Gastroesophageal sphincter (tissue), 3 donors: ENCODE data around the gene HPSE2.

Experiments
- CTCF ChIP-seq, 4 experiments: fragments of 200-600 bp in 2 of 4; fragments of 450-650 bp in 2 of 4; sonication (generic) in 1 of 4; IDR thresholded peaks; one replicate each; pipeline ENCODE4 v1.5.1; 2017 to 2019; ENCODE audit warnings: antibody characterized with exemption in 4 of 4, mild to moderate bottlenecking in 2 of 4, moderate library complexity in 2 of 4
- EP300 ChIP-seq: sonication (generic); formaldehyde crosslinking; IDR thresholded peaks from one replicate; pipeline ENCODE4 v1.6.1; 2017; ENCODE audit warnings: antibody characterized with exemption, mild to moderate bottlenecking
- POLR2A ChIP-seq, 2 donors: fragments of 450-650 bp; IDR thresholded peaks; one replicate each; pipeline ENCODE4 v1.6.1; 2017; ENCODE audit warnings: antibody characterized with exemption in 2 of 2, mild to moderate bottlenecking in 2 of 2, moderate library complexity in 1 of 2

- no peak for TF ChIP-seq CTCF (IDR thresholded peaks at IDR 0.05)
- TF ChIP-seq POLR2A (IDR thresholded peaks at IDR 0.05) = no peak
- TF ChIP-seq EP300 = no peak
Observed at GRCh38 chr10:98624963-98625362, 610.7 kb downstream of the HPSE2 start.
